LNCAP (cell line): ENCODE results near the gene BBX.

Experiments
- TF ChIP-seq, protein P1 (sequence below): fragments of 450-650 bp; IDR thresholded peaks from 2 replicates; pipeline ENCODE4 v1.5.1; 2017; ENCODE audit warnings: mild to moderate bottlenecking

BBX gene

DNA sequence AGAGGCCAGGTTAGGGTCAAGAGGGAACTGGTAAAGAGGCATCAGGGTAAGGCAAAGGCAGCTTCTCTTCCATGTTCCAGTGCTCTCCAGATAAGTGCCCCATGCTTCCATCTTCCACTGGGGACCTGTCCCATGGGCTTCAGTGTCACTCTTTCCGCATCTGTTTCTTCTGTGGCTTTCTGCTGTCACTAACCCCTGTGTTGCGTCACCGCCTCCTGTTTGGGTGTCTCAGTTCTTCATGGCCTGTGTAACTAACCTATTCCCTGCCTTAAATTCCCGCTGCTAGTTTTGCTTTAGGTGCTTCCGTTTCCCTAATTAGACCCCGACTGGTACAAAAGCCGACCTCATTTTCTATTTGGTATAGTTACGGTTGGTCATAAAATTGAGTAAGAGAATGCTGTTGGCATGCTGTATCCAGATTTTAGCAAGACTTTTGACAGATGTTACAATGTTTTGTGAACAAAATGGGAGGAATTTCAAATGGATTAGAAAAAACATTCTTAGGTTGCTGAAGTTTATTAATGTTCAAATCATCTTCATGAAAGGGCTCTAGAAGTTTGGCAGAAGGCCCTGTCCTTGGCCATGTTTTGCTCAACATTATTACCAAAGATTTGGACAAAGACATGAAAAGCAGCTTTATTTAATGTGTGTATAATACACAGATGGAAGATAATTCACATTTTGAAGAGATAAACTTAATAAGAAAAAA, 245.3 kb downstream of the BBX start:
- TF ChIP-seq, protein P1, sequence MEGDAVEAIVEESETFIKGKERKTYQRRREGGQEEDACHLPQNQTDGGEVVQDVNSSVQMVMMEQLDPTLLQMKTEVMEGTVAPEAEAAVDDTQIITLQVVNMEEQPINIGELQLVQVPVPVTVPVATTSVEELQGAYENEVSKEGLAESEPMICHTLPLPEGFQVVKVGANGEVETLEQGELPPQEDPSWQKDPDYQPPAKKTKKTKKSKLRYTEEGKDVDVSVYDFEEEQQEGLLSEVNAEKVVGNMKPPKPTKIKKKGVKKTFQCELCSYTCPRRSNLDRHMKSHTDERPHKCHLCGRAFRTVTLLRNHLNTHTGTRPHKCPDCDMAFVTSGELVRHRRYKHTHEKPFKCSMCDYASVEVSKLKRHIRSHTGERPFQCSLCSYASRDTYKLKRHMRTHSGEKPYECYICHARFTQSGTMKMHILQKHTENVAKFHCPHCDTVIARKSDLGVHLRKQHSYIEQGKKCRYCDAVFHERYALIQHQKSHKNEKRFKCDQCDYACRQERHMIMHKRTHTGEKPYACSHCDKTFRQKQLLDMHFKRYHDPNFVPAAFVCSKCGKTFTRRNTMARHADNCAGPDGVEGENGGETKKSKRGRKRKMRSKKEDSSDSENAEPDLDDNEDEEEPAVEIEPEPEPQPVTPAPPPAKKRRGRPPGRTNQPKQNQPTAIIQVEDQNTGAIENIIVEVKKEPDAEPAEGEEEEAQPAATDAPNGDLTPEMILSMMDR, result no peak

DNA sequence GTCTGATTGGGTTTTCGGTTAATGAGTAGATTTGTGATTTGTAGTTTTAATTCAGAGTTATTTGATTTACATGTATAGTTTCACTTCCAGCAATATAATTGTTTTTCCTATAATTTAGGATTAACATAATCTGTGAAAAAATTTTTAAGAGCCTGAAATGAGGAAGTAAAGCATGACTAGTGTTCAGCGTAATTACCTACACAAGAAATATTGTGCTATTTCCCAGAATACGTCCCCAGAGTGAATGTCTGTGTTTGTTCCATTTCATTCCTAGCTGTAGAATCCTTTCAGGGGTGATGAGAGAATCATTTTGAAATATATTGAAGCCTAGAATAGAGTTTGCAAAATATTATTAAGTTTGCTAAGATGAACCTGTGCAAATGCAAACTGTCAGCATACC, 247.1 kb downstream of the BBX start:
- TF ChIP-seq, protein P1, result no peak

DNA sequence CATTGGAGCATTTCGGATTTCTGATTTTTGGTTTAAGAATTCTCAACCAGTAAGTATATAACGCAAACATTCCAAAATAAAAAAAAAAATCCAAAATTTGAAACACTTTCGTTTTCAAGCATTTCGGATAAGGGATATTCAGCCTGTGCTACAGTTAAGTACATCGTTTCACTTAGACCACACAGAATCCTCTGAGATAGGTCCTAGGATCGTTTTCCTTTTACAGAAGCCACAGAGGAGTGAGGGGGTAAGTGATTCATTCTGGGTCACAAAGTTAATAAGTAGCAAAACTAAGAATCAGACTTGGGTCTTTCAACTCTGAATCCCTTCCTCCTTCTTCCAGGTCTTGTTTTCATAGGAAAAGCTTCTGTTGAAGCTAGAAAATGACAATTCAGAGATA, 249.3 kb downstream of the BBX start:
- TF ChIP-seq, protein P1, result no peak

DNA sequence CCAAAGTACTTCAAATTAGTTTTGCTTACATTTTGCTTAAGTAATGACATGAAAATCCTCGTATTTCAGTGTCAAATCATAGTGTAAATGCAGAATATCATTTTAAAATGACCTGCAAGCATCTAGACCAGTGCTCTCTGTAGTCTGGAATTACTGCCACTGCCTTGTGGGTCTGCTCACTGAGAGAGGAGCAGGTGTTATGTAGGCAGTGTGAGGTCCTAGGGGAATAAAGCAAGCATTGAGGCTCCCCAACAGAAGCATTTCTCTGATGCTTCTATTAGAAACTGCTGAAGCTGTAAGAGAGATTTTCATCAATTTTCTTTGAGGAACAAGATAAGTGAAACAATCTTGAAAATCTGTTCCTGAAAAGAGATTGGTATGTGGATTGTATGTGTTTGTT, 253.2 kb downstream of the BBX start:
- TF ChIP-seq, protein P1, result no peak

DNA sequence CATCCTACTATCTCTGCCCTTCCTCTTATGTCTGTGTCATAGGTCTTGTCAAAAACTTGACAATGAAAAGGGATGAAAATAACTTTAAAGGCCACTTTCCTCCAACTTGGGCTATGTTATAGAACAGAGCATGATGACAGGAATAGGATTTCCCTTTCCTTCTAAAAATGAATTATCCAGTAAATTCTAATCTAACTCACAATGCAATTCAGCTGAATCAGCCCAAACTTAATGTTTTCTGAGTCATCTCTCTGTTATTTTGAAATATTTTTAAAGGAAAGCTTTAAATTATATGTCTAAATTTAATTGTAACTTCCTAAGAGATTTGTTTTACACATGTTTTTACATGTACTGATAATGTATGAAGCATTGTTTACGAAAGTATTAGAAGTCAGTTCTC, 258.5 kb downstream of the BBX start:
- TF ChIP-seq, protein P1, result no peak

DNA sequence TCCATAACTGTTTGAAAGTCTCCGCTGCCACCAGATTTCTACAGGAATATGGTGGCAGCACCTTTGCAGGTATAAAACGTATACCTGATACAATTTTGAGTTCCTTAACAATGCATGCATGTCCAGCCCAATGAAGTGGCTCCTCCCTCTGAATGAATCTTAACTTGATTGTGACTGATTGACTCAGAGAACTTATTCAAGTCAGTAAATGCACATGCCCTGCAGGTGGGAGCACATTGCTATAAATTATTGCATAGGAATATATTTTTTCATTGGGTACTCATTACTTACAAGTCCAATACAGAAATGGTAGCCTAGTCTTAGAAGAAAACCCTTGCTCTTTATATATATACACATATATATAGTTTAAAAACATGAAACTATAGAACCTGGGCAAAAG, 259.3 kb downstream of the BBX start:
- TF ChIP-seq, protein P1, result no peak

DNA sequence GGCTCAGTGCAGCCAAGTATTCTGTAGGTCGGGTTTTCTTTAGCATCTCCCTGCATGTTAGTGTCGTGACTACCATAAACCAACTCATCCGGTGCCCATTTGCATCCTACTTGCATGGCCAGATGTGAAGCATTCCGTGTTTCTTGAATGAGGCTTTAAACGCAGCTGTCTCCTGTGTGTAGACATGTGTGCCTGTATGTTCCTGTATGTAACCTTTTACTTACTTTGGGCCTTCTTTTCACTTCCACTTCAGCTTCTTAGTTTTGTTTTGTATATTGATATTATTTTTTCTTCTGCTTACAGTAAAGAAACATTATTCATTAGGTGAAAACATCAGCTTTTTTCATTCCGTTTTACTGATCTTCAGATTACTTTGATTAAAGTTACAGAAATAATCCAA, 267.9 kb downstream of the BBX start:
- TF ChIP-seq, protein P1, result no peak

DNA sequence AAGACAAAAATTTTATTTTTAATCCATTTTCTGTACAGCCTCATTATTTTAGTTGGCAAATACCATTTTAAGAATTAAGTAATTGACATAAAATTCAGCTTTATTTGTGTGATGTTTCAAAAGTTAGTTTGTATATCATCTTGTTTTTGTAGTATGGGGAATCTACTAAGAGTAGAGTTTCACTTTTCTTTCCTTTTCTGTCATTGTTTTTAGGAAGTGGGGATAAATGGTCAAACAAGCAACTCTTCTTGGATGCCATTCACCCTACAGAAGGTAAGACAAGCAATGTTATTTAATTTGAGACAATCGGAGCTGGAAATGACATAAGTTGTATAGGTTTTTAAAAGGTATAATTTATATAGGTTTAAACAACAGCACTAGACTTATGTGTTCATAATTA, 268.3 kb downstream of the BBX start:
- TF ChIP-seq, protein P1, result no peak
